ENCODE results near the gene FLT1.

Gene FLT1

DNA sequence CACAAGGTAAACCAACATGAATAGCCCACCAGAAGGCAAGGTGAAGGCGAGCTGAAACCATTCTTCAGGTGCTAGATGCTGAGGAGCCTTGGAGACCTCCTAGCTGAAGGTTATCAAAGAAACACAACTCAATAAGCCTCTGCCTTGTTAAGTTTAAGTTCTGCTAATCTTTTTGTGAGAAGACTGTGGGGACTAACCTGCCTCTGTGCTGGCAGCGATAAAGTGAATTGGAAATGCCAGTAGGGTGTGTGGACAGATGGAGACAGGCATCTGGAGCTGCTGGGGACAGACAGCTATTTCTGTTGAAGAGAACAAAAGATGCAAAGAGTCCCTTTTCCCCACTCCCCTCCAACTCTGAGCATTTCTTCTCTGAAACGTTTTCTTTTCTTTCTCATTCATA is 33.5 kb upstream of the FLT1 start:
- no peak for DNase-seq

DNA sequence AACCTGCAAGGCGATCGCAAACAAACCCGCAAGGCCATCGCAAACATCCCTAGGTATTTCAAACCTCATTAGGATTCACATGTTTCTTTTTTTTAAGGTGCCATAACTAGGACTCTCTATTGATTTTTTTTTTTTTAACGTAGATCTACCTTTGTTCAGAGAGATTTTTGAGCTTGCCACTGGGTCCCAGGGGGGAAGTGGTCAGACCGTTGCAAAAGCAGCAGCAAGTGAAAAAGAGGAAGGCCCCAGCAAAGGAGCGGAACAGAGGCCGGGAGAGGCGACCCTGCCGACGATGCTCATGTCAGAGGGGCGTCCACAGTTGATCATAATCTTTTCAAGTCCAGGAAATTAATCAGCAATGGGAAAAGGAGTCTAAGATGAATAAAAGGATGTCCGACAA is 32.7 kb upstream of the FLT1 start:
- no peak for DNase-seq

DNA sequence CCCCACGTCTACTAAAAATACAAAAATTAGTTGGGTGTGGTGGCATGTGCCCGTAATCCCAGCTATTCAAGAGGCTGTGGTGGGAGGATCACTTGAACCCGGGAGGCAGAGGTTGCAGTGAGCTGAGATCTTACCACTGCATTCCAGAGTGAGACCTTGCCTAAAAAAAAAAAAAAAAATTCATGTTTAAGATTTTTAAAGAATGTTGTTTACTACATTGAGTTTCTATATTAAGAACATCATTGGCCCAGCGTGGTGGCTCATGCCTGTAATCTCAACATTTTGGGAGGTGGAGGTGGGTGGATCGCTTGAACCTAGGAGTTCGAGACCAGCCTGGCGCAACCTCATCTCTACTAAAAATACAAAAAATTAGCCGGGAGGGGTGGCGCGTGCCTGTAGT is 31.9 kb upstream of the FLT1 start:
- no peak for DNase-seq

DNA sequence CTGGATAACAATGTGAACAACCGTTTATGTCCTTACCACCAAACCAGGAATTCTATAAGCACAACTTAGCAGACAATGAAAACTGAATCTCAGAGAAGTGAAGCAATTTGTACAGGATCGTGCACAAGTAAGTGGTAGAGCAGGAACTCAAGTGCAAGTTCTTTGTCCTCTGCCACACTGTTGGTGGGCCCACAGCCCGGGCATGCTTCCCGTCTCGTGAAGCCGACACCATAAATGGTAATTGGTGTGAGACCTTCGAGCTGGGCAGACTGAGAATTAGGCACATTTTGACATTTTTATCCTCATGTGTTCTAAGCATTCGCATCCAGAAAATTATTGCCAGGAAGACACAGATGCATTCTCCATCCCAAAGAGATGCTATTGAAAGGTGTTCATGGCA is 27.9 kb upstream of the FLT1 start:
- DNase-seq: no peak

DNA sequence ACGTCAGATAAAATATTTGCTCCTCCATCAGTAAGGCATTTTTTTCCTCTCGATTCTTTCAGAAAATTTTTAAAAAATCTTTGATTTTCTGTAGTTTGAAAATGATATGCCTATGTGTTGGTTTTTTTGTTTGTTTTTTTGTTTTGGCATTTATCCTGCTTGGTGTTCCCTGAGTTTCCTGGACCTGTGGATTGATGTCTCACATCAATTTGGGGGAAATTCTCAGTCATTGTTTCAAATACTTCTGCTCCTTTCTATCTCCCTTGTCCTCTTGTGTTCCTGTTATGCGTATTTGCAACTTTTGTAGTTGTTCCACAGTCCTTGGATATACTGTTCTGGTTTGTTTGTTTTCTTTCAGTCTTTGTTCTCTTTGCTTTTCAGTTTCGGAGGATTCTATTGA is 18.8 kb upstream of the FLT1 start:
- no peak for DNase-seq

DNA sequence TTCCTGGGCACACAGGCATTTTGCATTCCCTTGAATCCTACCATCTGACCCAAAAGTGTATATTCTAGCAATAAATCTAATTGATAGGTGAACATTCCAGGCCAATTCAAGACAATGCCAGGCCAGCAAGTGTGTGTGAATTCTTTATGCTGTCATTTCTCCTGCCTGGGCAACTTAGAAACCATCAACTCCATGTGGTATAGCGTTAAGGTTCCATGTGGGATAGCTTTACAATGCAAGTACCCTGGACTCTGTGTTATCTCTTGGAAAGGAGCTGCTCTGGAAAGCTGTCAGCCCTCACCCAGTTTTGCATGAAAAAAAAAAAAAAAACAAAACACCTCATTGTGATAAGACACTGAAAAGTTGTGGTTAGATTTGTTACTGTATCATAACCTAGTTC is 15.6 kb upstream of the FLT1 start:
- DNase-seq: no peak

DNA sequence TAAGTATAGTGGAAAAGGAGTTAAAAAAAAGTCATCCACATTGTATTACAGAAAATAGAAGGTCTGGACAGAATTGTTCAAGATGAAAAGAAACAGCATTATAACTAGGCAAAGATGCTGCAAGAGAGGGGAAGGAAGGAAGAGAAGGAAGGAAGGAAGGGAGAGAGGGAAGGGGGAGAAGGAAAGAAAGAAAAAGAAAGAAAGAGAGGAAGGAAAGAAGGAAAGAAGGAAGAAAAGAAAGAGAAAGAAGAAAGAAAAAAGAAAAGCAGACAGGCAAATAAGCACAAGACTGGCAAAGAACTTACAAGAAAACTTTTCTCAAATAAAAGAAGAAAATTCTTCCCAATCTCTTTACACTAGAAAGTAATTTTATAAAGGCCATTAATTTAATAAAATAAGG is 15.1 kb upstream of the FLT1 start:
- no peak for DNase-seq

DNA sequence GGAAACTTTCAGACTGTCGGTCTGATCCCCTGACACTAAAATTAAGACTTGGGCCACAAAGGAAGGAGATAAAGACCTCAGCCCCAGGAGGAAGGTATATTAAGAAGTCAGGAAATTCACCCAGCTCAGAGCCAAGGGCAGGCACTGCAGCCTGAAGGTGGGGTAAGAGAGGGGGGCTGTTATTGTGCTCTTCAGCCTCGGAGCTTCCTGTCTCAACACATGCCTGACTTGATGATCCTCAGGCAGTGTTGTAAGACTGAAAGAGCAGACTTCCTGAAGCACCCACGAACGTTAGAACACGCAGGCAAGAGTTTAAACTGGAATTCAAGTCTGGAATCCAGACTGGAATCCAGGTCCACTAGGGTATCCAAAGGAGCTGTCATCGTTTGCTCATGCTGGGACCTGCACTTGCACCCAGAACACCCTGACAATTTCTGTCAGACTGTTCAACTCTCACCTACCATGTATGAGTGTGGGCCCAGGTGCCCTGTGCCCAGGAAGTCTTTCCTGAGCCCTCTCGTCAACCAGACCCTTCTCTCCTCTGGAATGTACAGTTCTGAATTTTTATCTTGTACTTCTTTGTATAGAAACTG is 10.7 kb upstream of the FLT1 start:
- DNase-seq: no peak

DNA sequence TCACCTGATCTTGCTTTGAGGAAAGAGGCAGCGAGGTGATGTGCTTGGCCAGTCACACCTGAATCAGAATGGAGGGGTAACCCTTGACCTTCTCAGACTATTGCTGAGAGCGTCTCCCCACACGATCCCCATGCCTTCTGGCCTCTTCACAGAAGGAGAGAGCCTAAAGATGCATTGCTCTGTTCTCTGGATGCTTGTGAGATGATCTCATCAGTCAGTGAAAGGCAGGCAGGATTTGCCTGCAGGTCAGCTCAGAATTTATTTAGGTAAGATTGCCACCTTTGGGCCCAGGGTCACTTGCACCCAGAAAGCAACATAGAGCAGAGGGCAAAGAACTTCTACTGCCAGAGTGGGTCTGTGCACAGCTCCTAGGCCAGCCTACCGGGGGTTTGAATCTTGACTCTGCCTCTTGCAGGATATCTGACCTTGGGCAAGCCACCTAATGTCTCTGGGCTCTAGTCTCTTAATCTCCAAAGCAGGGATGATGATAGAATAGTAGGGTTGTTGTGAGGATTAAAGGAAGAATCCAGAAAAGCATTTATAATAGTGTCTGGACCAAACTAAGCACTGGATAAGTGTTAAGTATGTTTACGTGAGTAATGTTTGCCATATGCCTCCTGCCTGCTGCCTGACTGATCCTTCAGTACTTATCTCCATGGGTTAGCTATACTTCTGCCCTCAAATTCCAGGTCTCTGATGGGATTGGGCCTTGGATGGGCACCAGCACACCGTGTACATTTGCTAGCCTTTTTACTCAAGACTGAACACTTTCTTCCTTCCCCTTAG is 8.4 kb upstream of the FLT1 start:
- DNase-seq: no peak

DNA sequence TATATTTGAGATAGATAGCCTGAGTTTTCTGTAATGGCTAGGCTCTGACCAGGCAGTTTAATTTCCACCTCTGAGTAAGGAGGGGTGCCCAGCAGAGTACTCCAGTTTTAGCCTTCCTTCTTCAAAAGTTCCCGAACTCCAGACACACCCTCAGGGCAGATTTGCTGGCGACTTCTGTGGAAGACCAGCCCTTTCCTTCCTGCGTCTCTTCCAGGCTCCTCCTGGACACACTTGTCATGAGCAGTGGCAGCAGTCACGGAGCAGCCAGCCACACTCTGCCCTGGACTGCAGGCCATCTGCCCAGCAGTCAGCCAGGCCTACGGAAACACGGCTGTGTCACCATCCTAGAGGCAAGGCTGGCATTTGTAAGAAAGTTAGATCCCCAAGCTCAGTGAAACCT is 6.6 kb upstream of the FLT1 start:
- DNase-seq: no peak

DNA sequence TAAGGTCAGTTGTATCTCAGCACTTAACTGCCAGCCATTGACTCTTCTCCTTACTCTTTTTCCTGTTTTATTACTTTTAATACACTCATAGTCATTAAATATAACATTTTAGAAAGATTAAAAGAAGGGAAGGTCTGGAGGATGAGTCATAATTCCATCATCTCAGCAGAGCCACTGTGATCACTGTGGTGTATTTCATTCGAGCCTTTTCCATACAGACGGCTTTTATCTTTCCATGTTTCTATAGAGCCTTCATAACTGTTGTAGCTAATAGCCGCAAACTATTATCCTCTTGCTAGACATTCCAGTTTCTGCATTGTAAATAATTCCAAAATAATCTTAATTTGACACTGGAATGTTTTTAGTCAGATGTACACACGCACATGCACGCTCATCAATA is 4.7 kb upstream of the FLT1 start:
- no peak for DNase-seq

DNA sequence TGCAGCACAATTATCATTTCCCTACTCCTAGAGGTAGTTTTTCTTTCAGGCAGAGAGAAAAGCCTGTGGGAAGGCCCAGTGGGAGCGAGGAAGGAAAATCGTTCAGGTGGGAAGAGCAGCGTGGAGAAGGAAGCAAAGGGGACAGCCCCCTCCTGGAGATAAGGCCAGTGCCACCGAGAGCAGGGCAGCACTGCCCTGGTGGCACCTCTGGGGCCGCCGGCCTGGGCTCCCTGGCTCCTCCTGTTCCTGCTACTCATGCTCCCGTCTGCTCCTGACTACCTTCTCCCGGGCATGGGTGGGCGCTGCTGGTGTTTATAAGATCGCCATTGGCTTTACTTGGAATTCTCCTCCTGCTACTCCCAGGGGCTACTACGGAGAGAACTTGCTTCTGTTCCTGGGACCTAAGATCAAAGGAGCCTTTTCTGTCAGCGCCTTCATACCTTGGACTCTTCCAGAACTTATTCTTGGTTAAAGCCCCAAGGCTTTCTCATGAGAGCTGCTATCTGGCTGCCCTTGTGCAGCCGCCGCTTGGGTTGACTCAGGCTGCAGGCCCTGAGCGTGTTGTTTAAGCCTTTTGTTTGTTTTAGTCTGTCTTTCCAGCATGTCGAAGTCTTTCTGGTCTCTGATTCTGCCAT is 3.7 kb upstream of the FLT1 start:
- DNase-seq: no peak

DNA sequence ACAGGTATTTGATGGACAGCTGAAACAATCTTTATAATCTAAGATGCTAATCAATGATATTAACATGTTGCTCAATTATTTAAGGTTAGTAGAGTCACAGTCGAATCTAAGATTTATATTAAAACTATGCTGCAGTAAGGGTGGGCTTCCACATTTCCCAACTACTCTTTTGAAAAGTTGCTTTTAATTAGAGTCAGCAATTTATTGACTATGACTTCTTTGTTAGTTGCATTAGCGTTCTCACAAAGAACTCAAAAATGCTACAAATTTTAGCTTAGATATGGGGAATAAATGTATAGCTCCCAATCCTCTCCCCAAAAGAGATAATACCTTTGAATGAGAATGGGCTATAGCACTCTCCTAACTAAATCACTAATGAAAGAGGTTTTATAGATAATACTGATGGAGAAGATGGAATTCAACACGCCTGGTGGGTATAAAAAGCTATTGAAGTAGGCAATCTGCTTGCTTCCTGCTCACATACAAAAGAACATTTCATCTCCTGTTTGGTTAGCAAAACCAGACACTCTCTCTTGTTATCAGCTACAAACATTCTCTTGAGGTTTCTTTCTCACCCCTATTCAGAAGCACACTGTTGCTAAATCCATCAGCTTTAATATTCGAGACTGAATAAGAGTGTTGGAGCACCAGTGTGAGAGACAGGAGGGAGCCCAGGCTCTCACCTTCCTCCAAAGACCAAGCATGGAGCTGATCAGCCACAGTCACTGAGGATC is 2.4 kb upstream of the FLT1 start:
- DNase-seq: no peak

DNA sequence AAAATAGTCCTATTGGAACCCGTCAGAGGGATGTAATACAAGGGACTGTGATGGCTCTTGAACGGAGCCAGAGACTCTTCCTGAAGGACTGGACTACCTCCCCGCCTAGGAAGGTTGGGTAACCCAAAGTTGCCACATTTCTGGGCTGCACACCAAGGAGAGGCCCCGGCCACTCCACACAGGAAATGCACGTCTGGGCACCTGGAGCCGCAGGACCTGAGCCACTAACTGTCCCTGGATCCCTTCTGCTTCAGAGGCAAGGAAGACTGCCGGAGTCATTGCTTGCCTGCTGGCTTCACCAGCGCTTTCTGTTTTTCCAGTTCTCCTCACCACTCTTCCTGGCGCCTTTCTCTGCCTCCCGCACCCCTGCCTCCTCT is 1.2 kb upstream of the FLT1 start:
- no peak for DNase-seq

DNA sequence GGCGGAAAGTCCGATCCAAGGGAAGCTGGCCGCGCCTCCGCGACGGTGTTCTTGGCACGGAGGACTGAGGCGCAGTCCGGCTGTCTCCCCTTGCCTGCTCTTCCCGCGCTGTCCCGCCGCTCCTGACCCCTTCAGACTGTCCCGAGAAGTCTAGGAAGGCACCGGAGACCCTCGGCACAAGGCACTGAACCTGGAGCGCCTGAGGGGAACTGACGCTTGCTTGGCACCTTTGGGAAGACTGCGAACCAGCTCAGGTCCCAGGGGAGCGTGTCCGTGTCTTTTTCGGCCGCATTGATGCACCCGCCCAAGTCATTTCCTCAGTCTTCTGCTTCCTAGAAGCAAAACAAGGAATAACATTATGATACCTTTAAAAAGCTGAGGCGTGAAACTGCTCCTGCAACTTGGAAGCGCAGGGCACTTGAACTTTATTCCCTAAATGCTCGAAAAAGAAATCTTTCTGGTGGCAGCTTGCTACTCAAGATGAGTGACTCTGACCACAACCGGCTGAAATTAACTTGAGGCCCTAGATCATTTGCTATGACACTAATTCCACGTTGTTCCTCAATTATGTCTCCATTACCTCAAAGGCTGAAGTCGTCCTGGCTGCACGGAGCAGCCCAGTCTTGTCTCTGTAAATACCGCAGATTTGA is 735 bp upstream of the FLT1 start:
- no peak for DNase-seq

DNA sequence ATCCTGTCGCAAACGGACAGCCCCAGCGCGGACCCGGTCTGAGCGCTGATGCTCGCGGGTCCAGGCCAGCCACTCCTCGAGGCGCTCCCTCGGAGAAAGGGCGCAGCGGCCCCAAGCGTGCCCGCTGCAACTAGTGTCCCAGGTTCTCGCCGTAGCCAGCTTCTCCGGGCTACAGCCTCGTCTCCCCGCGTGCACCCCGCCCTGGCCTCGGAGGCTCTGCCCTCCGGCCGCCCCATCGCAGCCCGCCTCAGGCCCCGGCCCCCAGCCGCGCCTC is 487 bp downstream of the FLT1 start:
- DNase-seq: no peak

DNA sequence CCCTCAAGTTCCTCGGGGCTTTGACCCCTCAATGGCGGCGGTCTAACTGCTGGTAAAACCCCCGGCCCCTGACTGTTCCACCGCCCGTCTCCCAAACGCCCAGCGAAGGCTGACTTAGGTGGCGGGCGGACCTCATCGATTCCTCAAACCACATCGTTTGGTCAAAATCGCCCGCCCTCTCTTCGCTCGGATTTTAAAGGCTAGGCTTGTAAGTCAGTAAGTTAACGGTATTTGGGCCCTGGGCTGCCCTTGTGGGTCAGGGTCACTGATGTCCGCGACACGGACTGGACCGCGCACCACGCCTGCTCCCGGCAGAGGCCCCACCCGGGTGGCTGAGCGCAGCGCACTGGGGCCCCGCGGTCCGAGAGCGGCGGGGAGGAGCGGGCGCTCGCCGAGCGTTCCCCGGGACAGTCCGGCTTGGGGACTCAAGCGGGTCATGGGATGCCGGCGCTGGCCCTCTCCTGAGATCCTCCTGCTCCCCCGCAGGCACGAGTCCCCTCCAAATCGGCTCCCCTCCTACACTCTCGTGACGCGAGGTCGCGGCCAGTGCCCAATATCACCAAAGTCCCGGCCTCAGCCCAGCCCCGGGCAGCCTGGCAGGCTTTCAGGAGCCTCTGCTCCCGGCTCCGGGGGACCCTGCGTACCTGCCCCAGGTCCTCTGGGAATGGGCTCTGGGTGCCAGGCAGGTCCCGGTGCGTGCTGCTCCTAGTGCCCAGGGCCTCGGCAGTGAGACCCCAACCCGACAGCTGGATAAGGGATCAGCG is 1.0 kb downstream of the FLT1 start:
- no peak for DNase-seq

DNA sequence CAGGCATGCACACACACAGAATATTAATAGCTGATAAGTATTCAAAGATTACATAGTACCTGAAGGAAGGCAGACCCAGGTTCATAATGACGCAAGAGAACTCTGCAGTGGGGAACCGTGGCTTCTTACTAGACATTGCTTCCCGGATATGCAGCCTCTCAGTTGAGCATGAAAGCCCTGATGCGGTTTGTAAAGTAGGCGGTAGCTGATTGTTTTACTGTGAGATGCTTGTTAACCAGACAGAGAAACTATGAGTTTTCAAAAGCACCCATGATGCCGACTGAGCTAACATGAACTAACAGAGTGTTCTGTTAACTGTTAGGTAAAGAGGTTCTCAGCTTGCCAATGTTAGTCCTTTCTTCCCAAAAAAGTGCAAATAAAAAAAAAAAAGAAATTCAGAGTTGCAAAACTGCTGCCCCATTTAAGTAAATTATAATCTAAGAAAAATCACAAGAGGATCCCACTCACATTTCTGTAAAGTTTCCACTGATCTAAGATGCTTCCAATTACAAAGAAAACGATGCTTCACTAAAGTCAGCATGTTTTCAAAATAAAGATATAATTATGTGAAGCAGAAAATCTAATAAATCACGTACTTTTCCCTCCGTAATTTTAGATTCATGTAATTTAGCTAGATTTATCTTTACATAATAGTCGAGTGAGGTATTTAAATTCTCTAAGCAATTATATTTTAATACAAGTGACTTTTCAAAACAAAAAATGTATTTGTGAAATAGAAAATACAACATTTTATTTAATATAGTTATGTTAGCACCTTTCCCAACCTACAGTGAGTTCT is 2.2 kb downstream of the FLT1 start:
- no peak for DNase-seq

DNA sequence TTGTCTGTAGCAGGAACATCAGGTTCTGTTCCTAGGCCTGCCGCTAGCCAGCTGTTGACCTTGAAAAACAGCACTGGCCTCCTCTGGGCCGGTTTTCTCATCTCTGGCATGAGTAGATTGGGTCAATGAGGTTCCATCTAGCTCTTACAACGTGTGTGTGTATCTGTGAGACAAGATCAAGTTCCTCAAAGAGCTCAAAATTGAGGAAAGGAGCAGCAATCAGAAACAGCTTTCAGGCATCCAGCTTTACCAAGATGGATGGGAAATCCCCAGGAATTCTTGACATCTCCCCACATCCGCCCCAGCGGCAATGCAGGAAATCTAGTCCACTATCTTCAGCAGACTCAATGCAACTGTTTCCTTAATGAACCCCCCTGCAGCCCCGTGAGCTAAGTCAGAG is 4.9 kb downstream of the FLT1 start:
- no peak for DNase-seq

DNA sequence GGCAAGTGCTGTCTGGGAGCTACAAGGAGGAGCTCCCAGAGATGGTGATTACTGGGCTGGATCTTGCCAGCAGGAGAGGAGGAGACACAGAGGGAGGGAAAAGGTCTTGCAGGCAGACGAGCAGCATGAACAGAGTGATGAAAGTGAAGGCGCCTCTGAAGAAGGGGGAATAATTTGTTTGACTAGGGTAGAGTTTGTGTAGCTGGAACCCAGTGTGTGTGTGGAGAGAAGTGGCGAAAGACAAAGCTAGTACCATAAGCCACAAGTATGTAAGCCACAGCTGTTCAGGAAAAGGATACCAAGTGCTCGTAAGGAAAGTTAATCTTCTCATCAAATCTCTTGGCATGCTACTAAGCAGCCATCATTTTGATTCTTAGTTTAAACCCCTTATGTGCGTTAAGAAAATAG is 5.4 kb downstream of the FLT1 start:
- DNase-seq: no peak

DNA sequence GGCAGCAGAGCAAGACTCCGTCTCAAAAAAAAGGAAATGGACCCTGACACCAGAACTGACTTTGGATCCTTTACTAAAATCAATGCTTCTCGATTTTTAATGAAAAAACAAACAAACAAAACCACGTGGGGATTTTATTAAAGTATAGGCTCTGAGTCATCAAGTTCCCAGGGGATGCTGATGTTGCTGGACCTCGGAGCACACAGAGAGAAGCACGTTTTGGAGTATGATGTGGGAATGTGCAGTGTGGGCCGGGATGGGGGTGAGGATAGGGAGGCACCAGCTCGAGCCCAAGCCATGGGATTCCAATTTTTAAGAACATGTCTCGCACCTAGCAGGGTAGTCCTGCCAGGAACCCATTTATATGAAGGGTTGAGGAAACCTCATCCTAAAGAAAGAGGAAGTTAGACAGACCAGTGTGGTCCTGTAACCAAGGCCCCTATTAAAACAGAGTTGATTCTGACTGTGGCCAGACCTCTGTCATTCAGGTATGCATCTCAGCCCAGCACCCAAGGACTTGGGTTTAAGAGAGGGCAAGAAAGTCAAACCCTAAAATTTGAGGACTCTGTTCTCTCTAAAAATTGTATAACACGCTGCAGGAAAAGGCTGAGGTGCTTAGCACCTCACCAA is 6.4 kb downstream of the FLT1 start:
- DNase-seq: no peak

Measured in NCI-H446 (cell line).